HG02610 (cell line): ENCODE results near the gene CKAP5.
"Not testable (repeated sequence)": the region's sequence is repeated elsewhere in the genome, so short reads cannot be mapped to it uniquely, and the experiment has no call there.

Experiments used
- ATAC-seq: cut with Tn5 transposase; IDR thresholded peaks from one replicate; pipeline ENCODE4 v1.9.1; 2021; ENCODE audit warnings: mild to moderate bottlenecking, moderate library complexity; ENCODE audit not compliant: unreplicated experiment

CKAP5 gene

DNA sequence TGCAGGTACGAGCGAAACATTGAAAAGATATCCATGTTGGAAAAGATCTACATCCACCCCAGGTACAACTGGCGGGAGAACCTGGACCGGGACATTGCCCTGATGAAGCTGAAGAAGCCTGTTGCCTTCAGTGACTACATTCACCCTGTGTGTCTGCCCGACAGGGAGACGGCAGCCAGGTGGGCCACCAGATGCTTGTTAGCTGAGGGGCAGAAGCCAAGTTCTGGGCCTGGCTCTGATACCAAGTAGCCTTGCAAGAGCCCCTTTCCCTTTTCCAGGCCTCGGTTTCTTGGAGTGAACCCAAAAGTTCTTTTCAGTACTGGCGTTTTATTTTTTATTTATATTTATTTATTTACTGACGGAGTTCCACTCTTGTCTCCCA lies 117.4 kb downstream of the CKAP5 start:
- no peak for ATAC-seq

DNA sequence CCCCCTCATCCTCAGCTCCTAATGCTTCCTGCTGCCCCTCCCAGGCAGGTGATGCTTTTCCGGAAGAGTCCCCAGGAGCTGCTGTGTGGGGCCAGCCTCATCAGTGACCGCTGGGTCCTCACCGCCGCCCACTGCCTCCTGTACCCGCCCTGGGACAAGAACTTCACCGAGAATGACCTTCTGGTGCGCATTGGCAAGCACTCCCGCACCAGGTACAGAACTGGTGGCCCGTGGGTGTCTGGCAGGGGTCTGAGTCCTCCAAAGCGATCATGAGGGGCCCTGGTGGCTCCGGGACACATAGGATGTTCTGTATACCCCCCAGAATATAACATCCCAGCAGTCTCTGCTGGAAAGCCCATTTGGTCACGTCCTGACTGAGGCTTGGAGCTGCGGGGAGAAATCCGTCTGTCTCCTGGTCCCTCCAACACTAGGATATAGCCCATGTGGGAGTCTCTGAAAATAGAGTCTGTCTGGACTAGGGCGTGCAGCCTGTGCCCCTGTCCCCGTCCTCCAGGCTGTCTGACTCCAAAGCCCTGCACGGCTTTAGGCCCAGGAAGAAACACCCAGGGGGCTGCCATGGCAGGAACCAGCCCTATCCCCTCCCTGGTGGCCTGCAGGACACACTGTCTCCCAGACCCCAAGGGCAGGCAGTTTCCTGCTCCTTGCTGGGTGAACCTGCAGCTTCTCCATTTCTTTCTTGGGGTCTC lies 118.0 kb downstream of the CKAP5 start:
- no peak for ATAC-seq

DNA sequence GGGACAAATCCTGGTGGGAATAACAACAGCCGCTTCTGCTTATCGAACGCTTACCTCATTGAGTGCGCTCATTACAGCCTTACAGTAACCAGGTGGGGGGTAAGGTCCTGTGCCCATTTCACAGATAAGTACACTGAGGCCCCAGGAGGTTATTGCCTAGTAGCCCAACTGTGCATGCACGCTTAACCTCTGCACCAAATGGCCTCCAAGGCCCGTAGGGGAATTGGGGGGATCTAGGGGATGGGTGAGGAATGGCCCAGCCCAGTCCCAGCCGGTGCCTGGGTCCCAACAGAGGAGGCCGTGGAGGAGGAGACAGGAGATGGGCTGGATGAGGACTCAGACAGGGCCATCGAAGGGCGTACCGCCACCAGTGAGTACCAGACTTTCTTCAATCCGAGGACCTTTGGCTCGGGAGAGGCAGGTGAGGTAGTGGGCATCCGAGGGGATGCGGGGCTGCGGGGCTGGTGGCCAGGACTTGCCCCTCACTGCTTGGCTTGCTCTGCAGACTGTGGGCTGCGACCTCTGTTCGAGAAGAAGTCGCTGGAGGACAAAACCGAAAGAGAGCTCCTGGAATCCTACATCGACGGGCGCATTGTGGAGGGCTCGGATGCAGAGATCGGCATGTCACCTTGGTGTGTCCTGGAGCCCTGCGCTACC lies 119.7 kb downstream of the CKAP5 start:
- ATAC-seq = no peak

DNA sequence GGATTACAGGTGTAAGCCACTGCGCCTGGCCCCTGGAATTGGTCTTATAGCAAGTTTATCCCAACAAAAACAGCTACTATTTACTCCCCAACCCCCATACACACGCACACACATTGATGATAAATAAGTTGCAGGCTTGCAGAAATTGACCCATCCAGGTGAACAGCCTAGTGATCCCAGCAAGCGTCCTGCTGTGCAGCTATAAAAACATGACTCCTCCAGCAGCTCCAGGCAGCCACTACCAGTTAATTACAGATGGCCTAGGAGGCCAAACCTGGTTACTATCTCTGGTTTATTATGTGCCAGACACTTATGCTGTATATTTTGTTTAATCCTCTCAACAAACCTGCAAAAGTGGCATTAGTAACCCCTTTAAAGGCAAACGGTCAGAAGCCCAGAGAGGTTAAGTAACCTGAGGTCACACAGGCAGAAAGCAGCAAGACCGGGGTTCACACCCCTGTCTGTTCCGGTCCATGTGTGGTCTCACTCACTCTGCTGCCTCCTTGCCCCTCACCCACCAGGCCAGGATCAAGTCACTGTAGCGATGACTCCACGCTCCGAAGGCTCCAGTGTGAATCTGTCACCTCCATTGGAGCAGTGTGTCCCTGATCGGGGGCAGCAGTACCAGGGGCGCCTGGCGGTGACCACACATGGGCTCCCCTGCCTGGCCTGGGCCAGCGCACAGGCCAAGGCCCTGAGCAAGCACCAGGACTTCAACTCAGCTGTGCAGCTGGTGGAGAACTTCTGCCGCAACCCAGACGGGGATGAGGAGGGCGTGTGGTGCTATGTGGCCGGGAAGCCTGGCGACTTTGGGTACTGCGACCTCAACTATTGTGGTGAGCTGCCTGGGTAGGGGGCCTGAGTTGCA lies 120.5 kb downstream of the CKAP5 start:
- ATAC-seq = no peak

DNA sequence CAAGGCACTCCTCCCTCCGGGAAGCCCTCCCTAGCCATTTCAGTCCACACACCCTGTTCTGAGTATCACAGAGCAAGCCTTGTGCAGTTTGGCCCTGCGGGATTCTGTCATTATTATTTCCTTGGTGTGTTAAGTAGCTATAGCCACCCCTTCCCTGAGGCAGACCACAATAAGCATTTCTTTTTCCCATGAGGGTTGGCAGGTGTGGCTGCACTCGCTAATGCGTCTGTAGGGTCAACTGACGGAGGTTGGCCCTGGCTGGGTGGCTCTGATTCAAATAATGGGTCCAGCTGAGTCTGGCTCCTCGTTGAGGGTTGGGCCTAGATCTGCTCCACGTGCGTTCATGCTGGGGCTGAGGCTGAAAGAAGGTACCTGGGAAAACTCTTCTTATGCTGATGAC lies 122.0 kb downstream of the CKAP5 start:
- ATAC-seq = no peak

DNA sequence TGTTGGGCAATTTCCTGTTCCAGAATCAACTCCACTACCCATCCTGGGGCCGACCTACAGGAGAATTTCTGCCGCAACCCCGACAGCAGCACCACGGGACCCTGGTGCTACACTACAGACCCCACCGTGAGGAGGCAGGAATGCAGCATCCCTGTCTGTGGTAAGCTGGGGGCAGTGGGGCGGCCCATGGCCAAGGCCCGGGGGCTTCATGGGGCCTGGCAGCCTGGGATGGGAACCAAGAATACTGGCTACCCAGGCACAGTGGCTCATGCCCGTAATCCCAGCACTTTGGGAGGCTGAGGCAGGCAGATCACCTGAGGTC lies 122.8 kb downstream of the CKAP5 start:
- ATAC-seq = no peak

DNA sequence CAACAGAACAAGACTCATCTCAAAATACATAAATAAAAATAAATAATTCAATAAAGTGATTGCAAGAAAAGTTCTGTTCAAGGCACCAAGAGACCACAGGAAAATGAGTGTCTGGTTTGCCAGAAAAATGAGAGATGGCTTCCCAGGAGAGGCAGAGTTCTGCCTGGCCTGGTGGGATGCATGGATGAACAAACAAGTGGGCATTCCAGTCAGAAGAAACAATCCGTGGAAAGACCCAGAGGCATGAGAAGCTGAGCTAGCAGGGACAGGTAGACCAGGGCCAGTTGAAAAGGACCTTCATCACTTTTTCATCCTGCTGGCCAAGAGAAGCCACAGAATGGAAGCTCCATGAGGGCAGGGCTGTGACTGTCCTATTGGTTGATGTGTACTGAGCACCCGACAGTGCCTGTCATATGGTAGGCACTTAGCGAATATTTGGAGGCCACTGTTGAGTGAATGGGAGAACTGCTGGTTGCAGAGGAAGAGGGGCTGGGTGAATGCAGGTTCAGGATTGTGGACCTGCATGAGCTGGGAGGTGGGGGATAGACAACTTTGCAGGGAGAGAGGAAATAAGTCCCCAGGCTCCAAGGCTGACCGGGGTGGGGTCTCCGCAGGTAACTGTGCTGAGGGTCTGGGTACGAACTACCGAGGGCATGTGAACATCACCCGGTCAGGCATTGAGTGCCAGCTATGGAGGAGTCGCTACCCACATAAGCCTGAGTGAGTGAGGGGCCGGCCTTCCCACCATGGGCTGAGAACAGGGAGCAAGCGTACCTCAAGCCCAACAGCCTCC lies 123.3 kb downstream of the CKAP5 start:
- no peak for ATAC-seq

DNA sequence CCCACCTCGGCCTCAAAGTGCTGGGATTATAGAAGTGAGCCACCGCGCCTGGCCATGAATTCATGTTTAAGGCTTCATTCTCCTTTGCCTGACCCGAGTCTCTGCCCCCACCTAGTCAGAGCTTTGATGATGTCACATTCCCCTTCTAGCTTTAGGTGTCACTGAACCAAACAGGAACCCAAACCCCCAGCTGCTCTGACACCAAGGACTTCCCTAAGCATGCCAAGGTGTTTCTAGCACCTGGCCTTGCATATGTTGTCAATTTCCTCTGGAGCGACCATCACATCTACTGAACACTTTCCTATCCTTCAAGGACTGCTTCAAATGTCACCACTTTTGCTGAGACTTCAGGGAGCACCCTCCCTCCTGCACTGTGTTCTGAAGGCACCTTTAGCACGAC lies 124.8 kb downstream of the CKAP5 start:
- ATAC-seq = no peak

DNA sequence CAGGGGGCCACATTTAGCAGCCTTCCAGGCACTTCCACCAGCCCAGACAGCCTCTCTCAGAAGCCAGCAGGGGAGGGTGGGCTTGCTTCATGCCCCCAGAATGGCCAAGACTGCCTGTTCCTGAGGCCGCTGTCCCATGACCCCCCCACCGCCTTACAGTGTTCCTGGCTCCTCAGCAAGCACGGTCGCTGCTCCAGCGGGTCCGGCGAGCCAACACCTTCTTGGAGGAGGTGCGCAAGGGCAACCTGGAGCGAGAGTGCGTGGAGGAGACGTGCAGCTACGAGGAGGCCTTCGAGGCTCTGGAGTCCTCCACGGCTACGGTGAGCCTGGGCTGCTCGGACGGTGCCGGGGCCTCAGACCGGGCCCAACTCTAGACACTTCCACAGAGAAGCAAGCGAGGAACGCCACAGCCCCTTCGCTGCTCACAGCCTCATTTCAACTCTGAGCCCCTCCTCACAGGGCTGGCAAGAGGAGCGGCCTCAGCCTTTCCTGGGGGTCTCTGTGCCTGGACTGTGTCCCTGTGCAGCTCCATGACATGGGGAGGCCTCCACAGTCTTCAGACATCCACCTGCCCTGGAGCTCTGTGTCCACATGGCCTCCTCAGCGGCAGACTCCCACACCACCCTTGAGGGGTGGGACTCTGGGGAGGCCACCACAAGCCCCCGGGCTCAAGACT lies 126.4 kb downstream of the CKAP5 start:
- no peak for ATAC-seq

DNA sequence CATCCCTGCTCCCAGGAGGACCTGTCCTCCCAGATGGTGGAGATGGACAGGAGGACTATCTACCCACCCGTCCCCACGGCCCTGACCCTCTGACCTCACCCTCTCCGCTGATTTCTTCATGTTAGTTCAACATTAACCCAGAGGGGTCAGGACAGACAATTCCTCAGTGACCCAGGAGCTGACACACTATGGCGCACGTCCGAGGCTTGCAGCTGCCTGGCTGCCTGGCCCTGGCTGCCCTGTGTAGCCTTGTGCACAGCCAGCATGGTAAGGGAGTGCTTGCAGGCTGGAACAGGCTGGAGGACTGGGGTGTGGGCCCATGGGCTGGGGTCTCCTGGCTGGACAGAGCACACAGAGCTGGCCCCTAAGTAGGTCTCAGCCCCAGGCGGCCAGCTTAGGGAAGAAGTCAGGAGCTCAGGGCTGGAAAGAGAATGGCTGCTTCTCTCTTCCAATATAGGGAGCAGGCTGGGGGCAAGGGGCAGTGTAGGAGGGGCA lies 127.0 kb downstream of the CKAP5 start, which contains the start of gene F2:
TSS of gene F2 (plus strand) at position 166 of the 495 bp plus-strand sequence. CDS start at position 189, 23 bp downstream.
- ATAC-seq = no peak

DNA sequence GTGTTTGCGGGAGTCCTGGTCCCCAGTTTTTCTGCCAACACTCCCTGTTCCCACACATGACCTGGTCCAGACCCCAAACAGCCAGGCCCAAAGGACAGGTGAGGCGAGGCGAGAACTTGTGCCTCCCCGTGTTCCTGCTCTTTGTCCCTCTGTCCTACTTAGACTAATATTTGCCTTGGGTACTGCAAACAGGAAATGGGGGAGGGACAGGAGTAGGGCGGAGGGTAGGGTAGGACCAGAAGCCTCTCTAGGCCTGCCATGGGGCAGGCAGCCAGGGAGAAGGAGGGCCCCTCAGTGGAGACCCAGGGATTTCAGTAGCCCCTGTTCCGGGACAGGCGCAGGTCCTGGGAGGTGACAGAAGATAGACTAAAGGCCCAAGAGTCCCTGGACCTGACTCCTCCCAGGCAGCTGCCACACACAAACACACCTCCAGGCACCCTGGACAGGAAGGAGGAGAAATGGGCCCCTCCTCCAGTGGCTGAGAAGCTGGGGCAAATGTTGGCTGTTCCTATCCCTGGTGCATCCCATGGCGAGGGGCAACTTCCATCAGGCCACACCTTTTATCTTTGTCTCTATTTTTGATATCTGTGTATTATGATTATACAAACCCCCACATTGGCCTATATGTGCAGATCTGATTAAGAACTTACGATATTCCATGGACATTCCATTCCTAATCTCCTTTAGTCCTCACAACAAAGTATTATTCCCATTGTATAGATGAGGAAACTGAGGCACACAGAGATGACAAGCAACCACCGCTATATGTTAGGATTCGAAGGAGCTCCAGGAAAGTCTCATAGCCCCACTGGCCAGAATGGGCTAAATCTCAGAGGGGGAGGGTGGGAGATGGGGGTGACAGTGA lies 127.7 kb downstream of the CKAP5 start:
- no peak for ATAC-seq

DNA sequence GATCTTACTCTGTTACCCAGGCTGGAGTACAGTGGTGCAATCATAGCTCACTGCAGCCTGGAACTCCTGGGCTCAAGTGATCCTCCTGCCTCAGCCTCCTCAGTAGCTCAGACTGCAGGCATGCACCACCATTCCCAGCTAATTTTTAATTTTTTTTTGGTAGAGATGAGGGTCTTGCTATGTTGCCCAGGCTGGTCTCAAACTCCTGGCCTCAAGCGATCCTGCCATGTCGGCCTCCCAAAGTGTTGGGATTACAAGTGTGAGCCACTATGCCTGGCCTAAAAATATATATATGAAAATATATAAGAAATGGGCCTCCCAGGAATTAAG lies 128.3 kb downstream of the CKAP5 start:
- ATAC-seq = not testable (repeated sequence)

DNA sequence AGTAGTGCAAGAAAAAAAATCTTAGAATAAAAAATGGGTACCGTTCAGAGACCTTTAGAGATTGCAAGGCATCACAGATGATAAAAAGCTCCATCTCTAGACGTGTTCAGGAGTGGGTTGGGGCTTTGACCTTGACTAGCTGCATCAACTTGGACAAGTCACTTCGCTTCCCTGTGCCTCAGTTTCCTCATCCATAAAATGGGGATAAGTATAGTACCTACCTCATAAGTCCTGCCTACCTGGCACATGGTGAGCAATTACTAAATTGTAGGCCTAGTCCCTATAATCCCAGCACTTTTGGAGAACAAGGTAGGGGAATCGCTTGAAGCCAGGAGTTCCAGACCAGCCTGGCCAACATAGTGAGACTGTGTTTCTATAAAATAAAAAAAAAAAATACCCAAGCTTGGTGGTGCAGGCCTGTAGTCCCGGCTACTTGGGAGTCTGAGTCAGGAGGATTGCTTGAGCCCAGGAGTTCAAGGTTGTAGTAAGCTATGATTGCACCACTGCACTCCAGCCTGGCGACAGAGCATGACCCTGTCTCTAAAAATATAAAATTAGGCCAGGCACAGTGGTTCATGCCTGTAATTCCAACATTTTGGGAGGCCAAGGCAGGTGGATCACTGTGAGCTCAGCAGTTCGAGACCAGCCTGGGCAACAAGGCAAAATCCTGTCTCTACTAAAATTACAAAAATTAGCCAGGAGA lies 133.1 kb downstream of the CKAP5 start:
- ATAC-seq = no peak

DNA sequence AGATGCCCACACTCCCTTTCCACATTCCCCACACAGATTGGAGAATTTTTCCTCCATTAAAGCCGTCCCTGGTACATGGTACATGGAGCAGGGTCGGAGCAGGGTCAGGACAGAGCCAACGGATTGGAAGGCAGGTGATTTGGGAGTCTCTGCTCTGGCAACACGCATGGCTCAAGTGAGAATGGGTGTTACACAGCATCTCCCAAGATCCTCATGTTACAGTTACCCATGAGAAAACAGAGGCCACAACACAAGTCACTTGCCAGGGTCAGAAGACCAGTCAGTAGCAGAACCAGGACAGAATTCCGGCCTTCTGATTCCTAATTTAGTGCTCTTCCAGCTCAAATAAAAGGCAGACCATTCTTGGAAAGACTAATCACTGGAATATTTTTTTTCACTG lies 134.8 kb downstream of the CKAP5 start:
- no peak for ATAC-seq

DNA sequence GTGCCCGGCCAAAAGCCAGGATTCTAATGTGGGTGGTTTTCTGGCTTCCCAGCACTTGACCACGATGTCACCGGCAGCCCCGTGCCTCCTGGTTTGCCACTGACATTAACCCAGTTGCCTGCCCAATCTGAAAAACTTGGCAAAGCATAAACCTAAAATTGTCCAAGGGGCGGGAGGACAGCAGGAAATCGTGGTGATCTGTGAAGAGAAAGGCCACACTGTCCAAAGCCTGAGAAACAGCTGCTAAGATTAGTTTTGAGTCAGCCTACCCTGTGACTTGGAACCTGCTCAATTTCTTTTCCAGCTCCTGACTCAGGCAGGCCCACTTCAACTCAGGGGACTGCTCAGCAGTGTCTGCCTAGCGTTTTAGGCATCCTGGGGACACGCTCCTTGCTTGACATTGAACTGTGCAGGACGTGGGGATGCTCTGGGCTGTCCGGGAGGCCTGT lies 135.2 kb downstream of the CKAP5 start:
- ATAC-seq = no peak

DNA sequence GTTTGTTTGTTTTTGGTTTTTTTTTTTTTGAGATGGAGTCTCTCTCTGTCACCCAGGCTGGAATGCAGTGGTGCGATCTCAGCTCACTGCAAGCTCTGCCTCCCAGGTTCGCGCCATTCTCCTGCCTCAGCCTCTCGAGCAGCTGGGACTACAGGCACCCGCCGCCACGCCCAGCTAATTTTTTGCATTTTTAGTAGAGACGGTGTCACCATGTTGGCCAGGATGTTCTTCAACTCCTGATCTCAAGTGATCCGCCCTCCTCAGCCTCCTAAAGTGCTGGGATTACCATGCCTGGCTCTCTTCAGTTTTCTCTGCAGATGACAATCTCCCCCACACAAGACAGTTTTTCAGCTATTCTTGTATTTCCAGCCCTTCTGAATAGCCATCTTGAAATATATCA lies 136.7 kb downstream of the CKAP5 start:
- ATAC-seq = not testable (repeated sequence)

DNA sequence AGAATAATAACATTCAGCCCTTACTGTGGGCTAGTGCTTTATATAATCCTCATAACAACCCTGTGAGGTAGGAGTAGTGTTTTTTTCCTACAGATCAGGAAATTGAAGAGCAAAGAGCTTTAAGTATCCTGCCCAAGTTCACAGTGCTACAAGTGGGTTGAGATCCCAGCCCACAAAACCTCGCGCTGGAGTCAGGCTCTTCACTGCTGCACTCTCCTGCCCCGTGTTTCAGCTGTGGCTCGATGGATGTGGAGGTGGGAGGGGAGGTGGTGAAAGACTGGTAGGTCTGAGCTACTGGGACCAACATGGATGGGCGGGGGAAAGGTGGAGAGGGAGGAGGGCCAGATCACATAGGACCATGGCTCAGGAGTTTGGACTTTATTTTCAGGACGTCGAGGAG lies 139.2 kb downstream of the CKAP5 start:
- no peak for ATAC-seq

DNA sequence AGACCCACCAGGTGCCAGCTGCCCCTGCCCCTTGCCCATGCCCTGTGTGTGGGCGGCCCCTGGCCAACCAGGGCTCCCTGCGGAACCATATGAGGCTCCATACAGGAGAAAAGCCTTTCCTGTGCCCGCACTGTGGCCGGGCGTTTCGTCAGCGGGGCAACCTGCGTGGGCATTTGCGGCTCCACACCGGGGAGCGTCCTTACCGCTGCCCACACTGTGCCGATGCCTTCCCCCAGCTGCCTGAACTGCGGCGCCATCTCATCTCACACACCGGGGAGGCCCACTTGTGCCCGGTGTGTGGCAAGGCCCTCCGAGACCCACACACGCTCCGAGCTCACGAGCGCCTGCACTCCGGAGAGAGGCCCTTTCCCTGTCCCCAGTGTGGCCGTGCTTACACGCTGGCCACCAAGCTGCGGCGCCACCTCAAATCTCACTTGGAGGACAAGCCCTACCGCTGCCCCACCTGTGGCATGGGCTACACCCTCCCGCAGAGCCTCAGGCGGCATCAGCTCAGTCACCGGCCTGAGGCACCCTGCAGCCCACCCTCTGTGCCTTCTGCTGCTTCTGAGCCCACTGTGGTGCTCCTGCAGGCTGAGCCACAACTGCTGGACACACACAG lies 140.9 kb downstream of the CKAP5 start:
- ATAC-seq = no peak
